HG02642 (cell line): Measurements from ENCODE around the gene PLCB4.

Experiments
- ATAC-seq: cut with Tn5 transposase; IDR thresholded peaks from one replicate; pipeline ENCODE4 v1.9.1; 2021; ENCODE audit warnings: mild to moderate bottlenecking; ENCODE audit not compliant: unreplicated experiment, poor library complexity

The PLCB4 gene

DNA sequence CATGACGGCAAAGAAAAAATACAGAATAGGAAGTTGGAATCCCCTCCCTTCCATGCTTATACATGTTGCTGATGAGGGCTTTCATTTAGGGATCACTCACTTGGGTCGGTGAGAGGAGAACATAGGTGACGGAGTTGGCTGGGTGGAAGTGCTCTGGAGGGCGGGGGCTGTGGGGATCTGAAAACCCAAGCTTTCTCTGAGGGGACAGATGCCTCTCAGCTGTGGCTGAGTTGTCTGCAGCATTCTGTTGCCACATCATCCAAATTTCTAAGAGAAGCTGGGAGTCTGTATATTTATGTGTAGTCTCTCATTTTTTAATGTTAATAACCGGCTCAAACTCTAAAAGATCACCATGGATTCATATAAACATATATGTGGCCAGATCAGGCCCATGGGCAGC, 141.5 kb downstream of the PLCB4 start:
- no peak for ATAC-seq

GRCh38 chr20:9211016-9211760, 142.3 kb downstream of the PLCB4 start:
- no peak for ATAC-seq

DNA sequence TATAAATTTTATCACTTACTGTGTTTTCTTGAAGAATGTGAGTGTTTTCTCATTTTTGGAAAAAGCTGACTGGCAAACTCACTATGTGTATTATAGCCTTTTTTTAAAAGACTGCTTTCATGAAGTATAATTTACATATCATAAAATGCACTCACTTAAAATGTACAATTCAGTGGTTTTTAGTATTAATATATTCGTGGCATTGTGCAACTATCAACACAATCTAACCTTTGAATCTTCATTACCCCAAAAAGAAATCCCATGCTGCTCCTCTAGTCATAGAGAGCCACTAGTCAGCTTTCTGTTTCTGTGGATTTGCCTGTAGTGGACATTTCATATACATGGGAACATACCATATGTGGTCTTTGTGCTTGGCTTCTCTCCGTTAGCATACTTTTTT, 143.8 kb downstream of the PLCB4 start:
- no peak for ATAC-seq

DNA sequence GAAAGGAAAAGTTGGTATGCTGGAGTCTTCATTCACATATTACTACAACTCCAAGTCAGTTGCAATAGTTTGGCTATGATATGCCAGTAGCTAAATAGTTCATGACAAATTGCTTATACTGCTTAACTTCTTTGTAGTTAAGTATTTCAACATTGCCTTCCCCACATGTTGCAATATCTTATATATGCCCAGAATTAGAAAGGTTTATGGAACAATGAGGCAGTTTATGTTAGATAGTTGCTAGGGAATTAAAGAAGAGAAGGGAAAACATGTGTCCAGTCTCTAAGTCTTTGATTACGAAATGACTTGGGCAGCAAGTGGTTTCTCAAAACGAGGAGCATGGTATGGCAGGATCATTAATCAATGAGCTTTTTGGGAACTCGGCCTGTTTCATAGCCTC, 145.8 kb downstream of the PLCB4 start:
- ATAC-seq = no peak

DNA sequence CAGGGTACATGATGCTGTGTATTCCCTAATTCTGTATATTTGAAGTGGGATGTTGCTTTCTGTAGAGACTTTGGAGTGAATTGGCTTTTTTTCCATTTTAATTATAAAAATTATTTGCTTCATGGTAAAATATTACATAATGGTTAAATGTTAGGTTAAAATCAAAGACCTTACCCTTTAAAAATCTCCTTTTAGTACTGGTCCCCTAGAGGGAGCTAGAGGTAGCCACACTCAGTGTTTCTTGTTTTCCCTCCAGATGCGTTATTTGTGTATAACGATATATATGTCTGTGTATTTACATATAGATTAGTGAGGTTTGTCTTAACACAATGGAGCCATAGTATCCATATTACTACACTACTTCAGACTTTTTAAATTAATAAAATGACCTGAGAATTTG, 146.7 kb downstream of the PLCB4 start:
- no peak for ATAC-seq

DNA sequence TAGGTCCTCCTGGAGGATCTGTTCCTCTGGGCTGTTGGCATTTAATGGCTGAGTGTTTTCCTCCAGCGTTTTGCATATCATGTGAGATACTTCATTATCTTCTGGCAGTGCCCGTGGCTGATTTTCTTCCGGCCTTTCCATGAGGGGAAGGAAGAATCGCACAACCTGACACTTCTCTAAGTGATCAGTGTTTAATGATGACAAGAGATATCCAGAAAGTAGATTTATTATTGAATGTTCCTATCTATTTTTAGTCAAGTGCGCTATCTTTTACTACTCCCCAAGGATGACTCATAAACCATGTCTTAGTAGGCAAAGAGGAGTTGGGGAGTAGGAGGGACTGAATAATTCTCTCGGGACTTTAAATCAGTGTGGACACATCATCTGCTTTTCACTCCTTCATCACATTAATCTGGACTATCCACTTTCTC, 149.7 kb downstream of the PLCB4 start:
- ATAC-seq = no peak

DNA sequence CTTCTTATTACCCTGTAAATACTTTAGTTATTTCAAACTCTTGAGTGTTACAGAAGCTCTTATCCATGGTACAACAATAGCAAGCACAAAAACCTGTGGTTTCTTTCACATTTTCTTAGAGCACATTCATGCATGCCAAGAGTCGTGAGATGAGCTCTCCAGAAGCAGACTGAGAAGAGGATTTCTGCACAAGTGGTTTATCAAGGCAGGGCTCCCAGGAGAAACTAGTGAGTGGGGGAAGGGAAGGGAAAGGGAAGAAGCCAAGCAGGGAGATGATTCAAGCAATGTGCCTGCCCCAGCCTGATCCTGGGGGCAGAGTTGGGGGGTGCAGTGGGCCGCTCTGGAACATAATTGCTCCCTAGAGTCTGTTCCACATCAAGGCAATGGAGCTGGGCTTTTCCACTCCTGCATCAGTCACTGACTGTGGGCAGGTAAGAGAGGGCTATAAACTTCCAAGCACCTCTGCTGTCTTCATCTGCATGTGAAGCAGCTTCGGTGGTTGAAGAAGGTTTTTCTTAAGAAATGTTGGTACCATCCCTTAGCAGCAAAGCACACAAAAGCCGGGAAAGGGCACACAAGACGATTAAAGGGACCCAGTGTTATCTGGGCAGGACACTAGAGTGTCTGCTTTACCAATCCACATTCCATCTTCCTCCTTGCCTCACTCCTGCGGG, 152.1 kb downstream of the PLCB4 start:
- ATAC-seq = no peak

DNA sequence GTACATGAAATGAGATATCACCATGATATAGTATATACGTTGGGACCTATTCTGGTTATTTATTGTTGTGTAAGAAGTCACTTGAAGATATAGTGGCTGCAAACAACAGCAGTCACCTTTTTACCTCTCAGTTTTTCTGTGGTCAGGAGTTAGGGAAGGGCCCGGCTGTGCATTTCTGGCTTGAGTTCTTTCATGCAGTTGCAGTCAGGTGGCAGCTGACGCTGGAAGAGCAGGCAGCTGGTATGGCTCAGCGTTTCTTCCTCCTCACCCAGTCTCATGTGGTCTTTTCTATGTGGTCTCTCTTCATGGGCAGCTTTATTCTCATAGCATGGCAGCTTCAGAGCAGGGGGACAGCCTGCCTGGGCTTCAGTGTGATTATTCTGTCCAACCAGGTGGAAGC, 154.4 kb downstream of the PLCB4 start:
- no peak for ATAC-seq

GRCh38 chr20:9225879-9226278, 157.0 kb downstream of the PLCB4 start:
- ATAC-seq = no peak

- ATAC-seq = no peak
These were observed 159.2 kb downstream of the PLCB4 start for GRCh38 chr20:9227896-9228615.

- ATAC-seq = no peak
These were observed 160.0 kb downstream of the PLCB4 start for GRCh38 chr20:9228774-9229450.

GRCh38 chr20:9230406-9230805, 161.5 kb downstream of the PLCB4 start:
- no peak for ATAC-seq

GRCh38 chr20:9233804-9234203, 164.9 kb downstream of the PLCB4 start:
- ATAC-seq = no peak

DNA sequence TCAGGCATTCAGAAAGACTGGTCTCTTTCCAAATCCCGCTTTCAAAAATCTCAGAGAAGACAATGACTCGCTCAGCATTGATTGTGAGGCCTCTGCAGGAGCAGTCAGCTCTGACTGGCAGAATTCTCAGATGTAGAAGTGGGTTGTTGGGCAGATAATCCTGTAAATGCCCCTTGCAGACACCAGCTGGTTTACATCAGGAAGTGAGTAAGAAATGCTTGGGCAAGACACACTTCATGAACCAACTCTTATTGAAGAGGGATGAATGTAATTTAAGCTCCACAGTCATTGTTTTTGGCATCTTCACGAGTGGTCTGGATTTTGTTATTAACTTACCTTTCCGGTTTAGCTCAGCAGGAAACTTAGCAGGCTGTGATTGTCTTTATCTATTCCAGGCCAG, 166.6 kb downstream of the PLCB4 start:
- no peak for ATAC-seq

- no peak for ATAC-seq
These were observed 167.6 kb downstream of the PLCB4 start for GRCh38 chr20:9236458-9236857.

- no peak for ATAC-seq
These were observed 172.4 kb downstream of the PLCB4 start for GRCh38 chr20:9241232-9241692.

- no peak for ATAC-seq
These were observed 173.0 kb downstream of the PLCB4 start for GRCh38 chr20:9241721-9242427.

- no peak for ATAC-seq
These were observed 175.1 kb downstream of the PLCB4 start for GRCh38 chr20:9243986-9244385.

GRCh38 chr20:9244811-9245210, 175.9 kb downstream of the PLCB4 start:
- ATAC-seq = no peak

DNA sequence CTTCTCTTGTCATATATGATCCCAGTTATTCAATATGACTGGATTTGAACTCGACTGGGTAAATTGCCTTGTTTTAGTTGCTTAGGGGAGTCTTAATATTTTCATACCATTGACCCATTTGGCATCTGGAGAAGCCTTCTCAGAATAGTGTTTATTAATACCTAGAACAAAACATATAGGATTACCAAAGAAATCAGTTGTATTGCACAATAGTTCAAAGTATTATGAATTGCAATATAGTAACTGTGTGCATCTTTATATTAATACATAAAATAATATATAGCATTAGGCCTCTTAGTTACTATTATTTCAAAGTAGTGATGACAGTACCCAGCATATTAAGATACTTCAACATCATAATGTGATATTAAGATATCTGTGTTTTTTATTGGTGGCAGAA, 177.8 kb downstream of the PLCB4 start:
- no peak for ATAC-seq
